Measurements from ENCODE around the gene RAMP3. TPM values are rescaled to one million over a fixed set of nuclear protein-coding genes. Genes with fewer than 3 reads are reported as not detected.
A peak's percentile ranks its signal among the peaks of the same experiment; 100 is the strongest.

Gene RAMP3
- total and polyA plus RNA-seq, 2 donors (not counting 1 experiment from before 2014, with no cell fraction given): not detected

GRCh38 chr7:45160417-45160881, 2.9 kb downstream of the RAMP3 start:
- Histone ChIP-seq H2AFZ (ENCODE audit: insufficient read depth, low read depth, low read length, poor library complexity, severe bottlenecking) (no peak overlapping the region), H3K4me1 (ENCODE audit: control insufficient read depth in 2 of 2, insufficient read depth in 2 of 2, low read length in 2 of 2) (peaks cover 10 to 12% of the 10 kb centered on the region in 2 donors), H3K9me3 (ENCODE audit: control extremely low read depth in 1 of 3, control insufficient read depth in 2 of 3, insufficient read depth in 1 of 3, low read length in 2 of 3) (peaks cover 0 to 12% (median 4%) of the 10 kb centered on the region in 3 donors), H3K9ac (ENCODE audit: low read length) (no peak overlapping the region), H4K20me1 (ENCODE audit: control insufficient read depth, insufficient read depth, low read length, poor library complexity, severe bottlenecking) (no peaks in the 10 kb centered on the region), H3K4me3 (ENCODE audit: control extremely low read depth in 1 of 5, extremely low read depth in 1 of 5, insufficient read depth in 1 of 5, low read depth in 2 of 5, low read length in 4 of 5) (no peak overlapping the region), H3K27ac (ENCODE audit: low read length in 2 of 2) (no peak overlapping the region), H3K36me3 (replicated peaks in 1 of 2; ENCODE audit: control extremely low read depth in 1 of 2, control insufficient read depth in 1 of 2, extremely low read depth in 1 of 2, insufficient read depth in 2 of 2, low read length in 1 of 2) (no peaks in the 10 kb centered on the region), H3K79me2 (ENCODE audit: control insufficient read depth, insufficient read depth, low read length) (no peaks in the 10 kb centered on the region), H3K27me3 (replicated peaks in 1 of 4; ENCODE audit: control extremely low read depth in 1 of 4, control insufficient read depth in 3 of 4, insufficient read depth in 4 of 4, low read length in 3 of 4) (peaks cover 0 to 42% (median 13%) of the 10 kb centered on the region in 4 experiments), H3K4me2 (replicated peaks; ENCODE audit: low read depth, low read length, poor library complexity, severe bottlenecking) (peak overlapping the region; percentile 28)
- Mint-ChIP-seq H3K9me3 (ENCODE audit: insufficient read depth) (peaks cover 6% of the 10 kb centered on the region), H3K4me1 (peaks cover 15% of the 10 kb centered on the region), H3K4me3 (no peak overlapping the region), H3K27me3 (peaks cover 41% of the 10 kb centered on the region), H3K27ac (no peak overlapping the region)
- CTCF ChIA-PET: no interaction called here
- WGBS (ENCODE audit: insufficient coverage): 57% methylated on average over 9 of the region's 10 CpGs
- no peak for DNase-seq
- intact Hi-C loops (cut with micrococcal nuclease): no loop called here
- ATAC-seq (ENCODE audit: low read depth): no peak
- TF ChIP-seq CTCF (IDR thresholded peaks at IDR 0.05) (no peak), EZH2 (IDR thresholded peaks at IDR 0.05; ENCODE audit: borderline replicate concordance, insufficient read depth, low read depth, low read length, poor library complexity, severe bottlenecking) (no peak)
- POLR2A ChIA-PET: interaction anchor here (0.6 kb wide), 1 partner anchor 11 kb away, joined by 6 read pairs; no protein-coding TSS in a partner anchor

- Histone ChIP-seq H3K27me3 (replicated peaks in 1 of 4; ENCODE audit: control extremely low read depth in 1 of 4, control insufficient read depth in 3 of 4, insufficient read depth in 4 of 4, low read length in 3 of 4) (peaks cover 0 to 37% (median 13%) of the 10 kb centered on the region in 4 experiments), H3K9ac (ENCODE audit: low read length) (no peak overlapping the region), H3K4me1 (ENCODE audit: control insufficient read depth in 2 of 2, insufficient read depth in 2 of 2, low read length in 2 of 2) (peaks cover 10 to 12% of the 10 kb centered on the region in 2 donors), H3K9me3 (ENCODE audit: control extremely low read depth in 1 of 3, control insufficient read depth in 2 of 3, insufficient read depth in 1 of 3, low read length in 2 of 3) (peaks cover 0 to 12% (median 4%) of the 10 kb centered on the region in 3 donors), H3K79me2 (ENCODE audit: control insufficient read depth, insufficient read depth, low read length) (no peaks in the 10 kb centered on the region), H2AFZ (ENCODE audit: insufficient read depth, low read depth, low read length, poor library complexity, severe bottlenecking) (no peak overlapping the region), H4K20me1 (ENCODE audit: control insufficient read depth, insufficient read depth, low read length, poor library complexity, severe bottlenecking) (no peaks in the 10 kb centered on the region), H3K4me2 (replicated peaks; ENCODE audit: low read depth, low read length, poor library complexity, severe bottlenecking) (no peak overlapping the region), H3K4me3 (ENCODE audit: control extremely low read depth in 1 of 5, extremely low read depth in 1 of 5, insufficient read depth in 1 of 5, low read depth in 2 of 5, low read length in 4 of 5) (no peak overlapping the region), H3K27ac (ENCODE audit: low read length in 2 of 2) (no peak overlapping the region), H3K36me3 (replicated peaks in 1 of 2; ENCODE audit: control extremely low read depth in 1 of 2, control insufficient read depth in 1 of 2, extremely low read depth in 1 of 2, insufficient read depth in 2 of 2, low read length in 1 of 2) (no peaks in the 10 kb centered on the region)
- ChIA-PET CTCF (no interaction called here), POLR2A (interaction anchor here (0.6 kb wide), 1 partner anchor 12 kb away, joined by 6 read pairs; no protein-coding TSS in a partner anchor)
- H3K27ac Mint-ChIP-seq: no peak overlapping the region
- H3K9me3 Mint-ChIP-seq (ENCODE audit: insufficient read depth): peaks cover 6% of the 10 kb centered on the region
- peaks cover 38% of the 10 kb centered on the region for H3K27me3 Mint-ChIP-seq
- 85% methylated on average over 4 of the region's 4 CpGs for WGBS (ENCODE audit: insufficient coverage)
- DNase-seq (no peak), ATAC-seq (ENCODE audit: low read depth) (no peak)
- intact Hi-C loops (cut with micrococcal nuclease): no loop called here
- peaks cover 15% of the 10 kb centered on the region for H3K4me1 Mint-ChIP-seq
- TF ChIP-seq EZH2 (IDR thresholded peaks at IDR 0.05; ENCODE audit: borderline replicate concordance, insufficient read depth, low read depth, low read length, poor library complexity, severe bottlenecking) (no peak), CTCF (IDR thresholded peaks at IDR 0.05) (no peak)
- H3K4me3 Mint-ChIP-seq: no peak overlapping the region
Measured at GRCh38 chr7:45161138-45161537, 3.5 kb downstream of the RAMP3 start.

Data from B cell (primary cell).